Astrocyte (in vitro differentiated cells and primary cell): ENCODE results near the gene SEMA3A.

Experiments used
- EZH2 ChIP-seq: IDR thresholded peaks from 2 replicates; pipeline ENCODE4 v1.6.1; 2012; ENCODE audit warnings: mild to moderate bottlenecking, low read length, inconsistent platforms; ENCODE audit not compliant: insufficient read depth
- TF ChIP-seq, protein P1 (sequence below): IDR thresholded peaks from 2 replicates; pipeline ENCODE4 v1.5.1; 2011; ENCODE audit warnings: low read depth, mild to moderate bottlenecking, inconsistent platforms, low read length, moderate library complexity; ENCODE audit not compliant: insufficient read depth

DNA sequence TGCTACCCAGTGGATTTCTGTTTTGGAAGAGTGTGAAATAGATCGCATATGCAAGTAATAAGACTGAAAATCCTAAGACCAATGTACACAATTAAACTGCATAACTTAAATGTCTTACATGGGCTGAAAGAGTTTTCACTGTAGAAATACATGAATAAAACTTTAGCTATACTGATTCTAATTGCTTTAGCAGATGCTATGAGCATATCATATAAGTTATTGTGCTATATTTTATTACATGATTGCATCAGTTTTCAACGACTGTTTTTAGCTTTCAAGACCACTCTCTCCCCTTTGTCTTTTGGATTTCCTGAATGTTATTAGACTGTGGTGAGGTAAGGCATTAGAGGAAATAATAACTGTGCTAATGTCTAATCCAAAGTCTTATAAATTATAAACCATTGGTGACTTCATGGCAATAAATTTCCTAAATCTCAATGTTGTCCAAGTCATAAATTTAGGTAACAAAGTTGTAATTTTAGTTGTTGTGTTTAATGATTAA lies 124.5 kb downstream of the SEMA3A start:
- TF ChIP-seq, protein P1, sequence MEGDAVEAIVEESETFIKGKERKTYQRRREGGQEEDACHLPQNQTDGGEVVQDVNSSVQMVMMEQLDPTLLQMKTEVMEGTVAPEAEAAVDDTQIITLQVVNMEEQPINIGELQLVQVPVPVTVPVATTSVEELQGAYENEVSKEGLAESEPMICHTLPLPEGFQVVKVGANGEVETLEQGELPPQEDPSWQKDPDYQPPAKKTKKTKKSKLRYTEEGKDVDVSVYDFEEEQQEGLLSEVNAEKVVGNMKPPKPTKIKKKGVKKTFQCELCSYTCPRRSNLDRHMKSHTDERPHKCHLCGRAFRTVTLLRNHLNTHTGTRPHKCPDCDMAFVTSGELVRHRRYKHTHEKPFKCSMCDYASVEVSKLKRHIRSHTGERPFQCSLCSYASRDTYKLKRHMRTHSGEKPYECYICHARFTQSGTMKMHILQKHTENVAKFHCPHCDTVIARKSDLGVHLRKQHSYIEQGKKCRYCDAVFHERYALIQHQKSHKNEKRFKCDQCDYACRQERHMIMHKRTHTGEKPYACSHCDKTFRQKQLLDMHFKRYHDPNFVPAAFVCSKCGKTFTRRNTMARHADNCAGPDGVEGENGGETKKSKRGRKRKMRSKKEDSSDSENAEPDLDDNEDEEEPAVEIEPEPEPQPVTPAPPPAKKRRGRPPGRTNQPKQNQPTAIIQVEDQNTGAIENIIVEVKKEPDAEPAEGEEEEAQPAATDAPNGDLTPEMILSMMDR, result no peak
- no peak for TF ChIP-seq EZH2
